Breast epithelium (tissue), 3 donors: ENCODE data around the gene PHKA2.

Experiments
- POLR2AphosphoS5 ChIP-seq, 3 donors: sonication (generic); formaldehyde crosslinking; IDR thresholded peaks; one replicate each; pipeline ENCODE4 v1.6.1; 2017; ENCODE audit warnings: antibody characterized with exemption in 3 of 3
- TF ChIP-seq, protein P1 (sequence below), 3 donors: fragments of 450-650 bp; IDR thresholded peaks; one replicate each; pipeline ENCODE4 v1.5.1; 2016 to 2017; ENCODE audit warnings: antibody characterized with exemption in 3 of 3, mild to moderate bottlenecking in 3 of 3, moderate library complexity in 3 of 3

GRCh38 chrX:18929775-18930174, 54.1 kb downstream of the PHKA2 start:
- no peak for TF ChIP-seq POLR2AphosphoS5 (IDR thresholded peaks at IDR 0.05)
- TF ChIP-seq, protein P1, sequence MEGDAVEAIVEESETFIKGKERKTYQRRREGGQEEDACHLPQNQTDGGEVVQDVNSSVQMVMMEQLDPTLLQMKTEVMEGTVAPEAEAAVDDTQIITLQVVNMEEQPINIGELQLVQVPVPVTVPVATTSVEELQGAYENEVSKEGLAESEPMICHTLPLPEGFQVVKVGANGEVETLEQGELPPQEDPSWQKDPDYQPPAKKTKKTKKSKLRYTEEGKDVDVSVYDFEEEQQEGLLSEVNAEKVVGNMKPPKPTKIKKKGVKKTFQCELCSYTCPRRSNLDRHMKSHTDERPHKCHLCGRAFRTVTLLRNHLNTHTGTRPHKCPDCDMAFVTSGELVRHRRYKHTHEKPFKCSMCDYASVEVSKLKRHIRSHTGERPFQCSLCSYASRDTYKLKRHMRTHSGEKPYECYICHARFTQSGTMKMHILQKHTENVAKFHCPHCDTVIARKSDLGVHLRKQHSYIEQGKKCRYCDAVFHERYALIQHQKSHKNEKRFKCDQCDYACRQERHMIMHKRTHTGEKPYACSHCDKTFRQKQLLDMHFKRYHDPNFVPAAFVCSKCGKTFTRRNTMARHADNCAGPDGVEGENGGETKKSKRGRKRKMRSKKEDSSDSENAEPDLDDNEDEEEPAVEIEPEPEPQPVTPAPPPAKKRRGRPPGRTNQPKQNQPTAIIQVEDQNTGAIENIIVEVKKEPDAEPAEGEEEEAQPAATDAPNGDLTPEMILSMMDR (IDR thresholded peaks at IDR 0.05), result no peak
